Measurements from ENCODE around the gene SUMO2.

The SUMO2 gene

GRCh38 chr17:75124041-75124818 is 58.5 kb downstream of the SUMO2 start:
- peak; percentile 41 to 45 for DNase-seq (ENCODE audit: low read depth in 2 of 2)

GRCh38 chr17:75118307-75118706 is 64.5 kb downstream of the SUMO2 start:
- DNase-seq (ENCODE audit: low read depth in 2 of 2): no peak

- no peak for DNase-seq (ENCODE audit: low read depth in 2 of 2)
Measured at GRCh38 chr17:75116737-75117136, 66.0 kb downstream of the SUMO2 start.
